HG03064 (cell line): ENCODE results near the gene SLC6A6.

Experiments
- ATAC-seq: cut with Tn5 transposase; IDR thresholded peaks from one replicate; pipeline ENCODE4 v1.9.1; 2021; ENCODE audit warnings: low read depth; ENCODE audit not compliant: unreplicated experiment

SLC6A6 gene

GRCh38 chr3:14531856-14532395, 129.5 kb downstream of the SLC6A6 start:
- ATAC-seq: no peak

- ATAC-seq: no peak
Observed at GRCh38 chr3:14532691-14533456, 130.5 kb downstream of the SLC6A6 start.

GRCh38 chr3:14533457-14533958, 131.1 kb downstream of the SLC6A6 start:
- ATAC-seq: no peak

- ATAC-seq: no peak
Observed at GRCh38 chr3:14534516-14535191, 132.2 kb downstream of the SLC6A6 start.

GRCh38 chr3:14535616-14536015, 133.2 kb downstream of the SLC6A6 start:
- no peak for ATAC-seq

GRCh38 chr3:14536055-14536815, 133.8 kb downstream of the SLC6A6 start:
- no peak for ATAC-seq

GRCh38 chr3:14536837-14537589, 134.6 kb downstream of the SLC6A6 start:
- no peak for ATAC-seq

GRCh38 chr3:14537590-14538450, 135.4 kb downstream of the SLC6A6 start:
- ATAC-seq: no peak

- ATAC-seq: no peak
Observed at GRCh38 chr3:14538451-14539088, 136.2 kb downstream of the SLC6A6 start.
